BE2C (cell line): ENCODE measurements around the gene PHACTR1.
A peak's percentile ranks its signal among the peaks of the same experiment; 100 is the strongest.

Experiments
- DNase-seq: peaks from one replicate; pipeline ENCODE4 v3.0.0-alpha.2; 2020
- H3K27me3 ChIP-seq: fragments of 250-450 bp; sonication (Bioruptor Pico); 2 replicates; pipeline ENCODE4 v1.5.1; 2020; ENCODE audit warnings: mild to moderate bottlenecking
- H3K36me3 ChIP-seq: fragments of 250-450 bp; sonication (Bioruptor Pico); 2 replicates; pipeline ENCODE4 v1.5.1; 2020; ENCODE audit warnings: mild to moderate bottlenecking
- H3K4me1 ChIP-seq: fragments of 250-450 bp; sonication (Bioruptor Pico); 2 replicates; pipeline ENCODE4 v1.5.1; 2020
- H3K4me3 ChIP-seq: 2 replicates; pipeline ENCODE4 v1.5.1; 2011; ENCODE audit warnings: low read depth, low read length
- H3K9me3 ChIP-seq: fragments of 250-450 bp; sonication (Bioruptor Pico); 2 replicates; pipeline ENCODE4 v1.5.1; 2020
- TF ChIP-seq, protein P1 (sequence below): IDR thresholded peaks from 2 replicates; pipeline ENCODE4 v1.5.1; 2012; ENCODE audit warnings: mild to moderate bottlenecking, low read depth, low read length

The PHACTR1 gene

DNA sequence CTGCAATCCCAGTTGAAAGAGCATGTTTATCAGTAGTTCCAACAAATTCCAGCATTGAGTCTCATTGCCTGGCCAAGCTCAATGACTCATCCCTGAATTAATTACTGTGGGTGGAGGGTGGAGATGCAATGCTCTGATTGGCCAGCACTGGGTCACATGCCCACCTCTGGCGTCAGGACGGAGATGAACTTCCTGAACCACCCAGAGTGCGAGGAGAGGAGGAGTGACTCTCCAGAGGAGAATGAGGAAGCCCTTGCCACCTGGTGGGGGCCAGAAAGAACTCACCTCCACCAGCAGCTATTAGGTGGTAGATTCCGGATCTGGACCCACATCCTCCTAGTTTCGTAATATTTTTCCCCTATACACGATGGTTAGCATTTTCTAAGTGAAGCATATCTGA lies 327.8 kb downstream of the PHACTR1 start:
- Histone ChIP-seq H3K4me3 (no peak overlapping the region), H3K36me3 (no peaks in the 10 kb centered on the region), H3K9me3 (no peaks in the 10 kb centered on the region), H3K27me3 (no peaks in the 10 kb centered on the region), H3K4me1 (no peaks in the 10 kb centered on the region)
- peak; percentile 41 for DNase-seq
- TF ChIP-seq, protein P1, sequence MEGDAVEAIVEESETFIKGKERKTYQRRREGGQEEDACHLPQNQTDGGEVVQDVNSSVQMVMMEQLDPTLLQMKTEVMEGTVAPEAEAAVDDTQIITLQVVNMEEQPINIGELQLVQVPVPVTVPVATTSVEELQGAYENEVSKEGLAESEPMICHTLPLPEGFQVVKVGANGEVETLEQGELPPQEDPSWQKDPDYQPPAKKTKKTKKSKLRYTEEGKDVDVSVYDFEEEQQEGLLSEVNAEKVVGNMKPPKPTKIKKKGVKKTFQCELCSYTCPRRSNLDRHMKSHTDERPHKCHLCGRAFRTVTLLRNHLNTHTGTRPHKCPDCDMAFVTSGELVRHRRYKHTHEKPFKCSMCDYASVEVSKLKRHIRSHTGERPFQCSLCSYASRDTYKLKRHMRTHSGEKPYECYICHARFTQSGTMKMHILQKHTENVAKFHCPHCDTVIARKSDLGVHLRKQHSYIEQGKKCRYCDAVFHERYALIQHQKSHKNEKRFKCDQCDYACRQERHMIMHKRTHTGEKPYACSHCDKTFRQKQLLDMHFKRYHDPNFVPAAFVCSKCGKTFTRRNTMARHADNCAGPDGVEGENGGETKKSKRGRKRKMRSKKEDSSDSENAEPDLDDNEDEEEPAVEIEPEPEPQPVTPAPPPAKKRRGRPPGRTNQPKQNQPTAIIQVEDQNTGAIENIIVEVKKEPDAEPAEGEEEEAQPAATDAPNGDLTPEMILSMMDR = no peak

DNA sequence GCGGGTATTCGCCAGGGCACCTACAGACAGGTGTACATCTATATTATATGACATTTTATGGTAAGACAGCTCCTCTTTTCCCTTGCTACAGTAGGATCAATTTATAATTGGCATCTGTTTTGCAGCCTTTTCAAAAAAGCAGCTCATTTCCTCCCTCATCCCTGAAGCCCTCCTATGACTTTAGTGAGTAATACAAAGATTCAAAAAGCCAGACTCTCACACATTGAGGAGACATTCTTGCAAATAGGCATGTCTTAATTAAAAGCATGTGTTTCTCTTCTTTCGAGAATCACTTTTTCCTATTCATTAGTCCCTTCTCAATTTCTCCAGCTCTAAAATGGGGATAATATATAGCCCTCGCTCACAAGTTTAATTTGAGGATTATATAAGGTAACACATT lies 328.3 kb downstream of the PHACTR1 start:
- H3K9me3 ChIP-seq = no peaks in the 10 kb centered on the region
- no peaks in the 10 kb centered on the region for H3K27me3 ChIP-seq
- no peak overlapping the region for H3K4me3 ChIP-seq
- DNase-seq = no peak
- H3K4me1 ChIP-seq = no peaks in the 10 kb centered on the region
- TF ChIP-seq, protein P1 = no peak
- H3K36me3 ChIP-seq = no peaks in the 10 kb centered on the region

DNA sequence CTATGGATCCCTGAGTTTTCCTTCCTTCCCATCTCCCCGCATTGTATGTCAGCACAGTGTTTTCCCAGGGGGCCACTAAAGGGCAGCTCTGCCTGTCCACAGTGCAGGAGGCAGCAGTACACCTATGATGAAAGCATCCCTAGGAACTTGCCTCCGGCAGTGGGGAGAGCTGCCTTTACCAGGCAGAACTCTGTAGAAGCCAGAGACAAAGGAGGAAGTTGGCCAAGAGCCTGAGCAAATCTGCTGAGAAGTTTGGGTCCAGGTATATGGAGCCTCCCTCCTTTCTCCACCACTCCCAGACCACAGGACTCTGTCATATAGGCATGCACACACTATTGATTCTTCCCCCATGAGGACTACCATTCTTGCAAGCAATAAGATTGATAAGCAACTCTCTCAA lies 329.1 kb downstream of the PHACTR1 start:
- DNase-seq = no peak
- no peaks in the 10 kb centered on the region for H3K9me3 ChIP-seq
- TF ChIP-seq, protein P1 = no peak
- no peaks in the 10 kb centered on the region for H3K27me3 ChIP-seq
- no peaks in the 10 kb centered on the region for H3K4me1 ChIP-seq
- H3K36me3 ChIP-seq = no peaks in the 10 kb centered on the region
- no peak overlapping the region for H3K4me3 ChIP-seq

DNA sequence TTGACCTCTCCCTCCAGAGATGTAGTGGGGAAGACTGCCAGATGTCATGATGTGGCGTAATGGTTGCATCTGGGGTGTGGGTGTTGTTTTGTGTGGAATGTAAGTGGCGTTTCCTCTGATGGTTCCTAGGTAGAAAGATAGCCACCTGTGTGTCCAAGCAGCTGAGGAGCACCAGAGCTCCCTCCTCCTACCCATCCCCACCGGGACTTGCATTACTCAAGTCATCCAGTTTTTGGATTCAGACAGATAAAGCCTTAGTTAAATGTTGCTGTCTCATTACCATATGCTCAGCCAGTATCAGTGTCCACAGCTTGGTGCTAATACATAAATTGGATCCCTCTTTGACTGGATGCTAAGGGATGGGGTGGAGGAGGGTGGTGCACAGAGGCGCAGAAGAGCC lies 329.5 kb downstream of the PHACTR1 start:
- Histone ChIP-seq H3K4me1 (no peaks in the 10 kb centered on the region), H3K4me3 (no peak overlapping the region), H3K27me3 (no peaks in the 10 kb centered on the region), H3K9me3 (no peaks in the 10 kb centered on the region), H3K36me3 (no peaks in the 10 kb centered on the region)
- TF ChIP-seq, protein P1 = no peak
- no peak for DNase-seq

DNA sequence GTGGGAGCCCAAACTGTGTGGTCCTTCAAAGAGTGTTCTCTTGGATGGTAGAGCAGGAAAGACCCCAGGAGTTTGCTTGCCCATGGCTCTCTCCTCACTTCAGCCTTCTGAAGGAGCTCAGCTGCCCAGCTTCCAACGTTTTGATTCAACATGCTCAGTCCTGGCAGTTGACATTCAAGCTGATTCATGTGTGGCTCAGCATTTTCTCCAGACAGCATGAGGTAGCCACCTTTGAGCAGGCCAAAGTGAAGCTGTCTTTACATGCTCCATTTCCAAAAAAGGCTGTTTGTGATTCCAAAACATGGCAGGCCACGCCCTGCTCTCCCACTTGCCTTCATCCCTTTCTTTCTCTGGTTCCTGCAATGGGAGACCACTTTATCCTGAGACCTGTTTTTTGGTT lies 331.5 kb downstream of the PHACTR1 start:
- H3K9me3 ChIP-seq = no peaks in the 10 kb centered on the region
- H3K36me3 ChIP-seq = no peaks in the 10 kb centered on the region
- H3K27me3 ChIP-seq = no peaks in the 10 kb centered on the region
- H3K4me3 ChIP-seq = no peak overlapping the region
- H3K4me1 ChIP-seq = no peaks in the 10 kb centered on the region
- TF ChIP-seq, protein P1 = no peak
- no peak for DNase-seq

DNA sequence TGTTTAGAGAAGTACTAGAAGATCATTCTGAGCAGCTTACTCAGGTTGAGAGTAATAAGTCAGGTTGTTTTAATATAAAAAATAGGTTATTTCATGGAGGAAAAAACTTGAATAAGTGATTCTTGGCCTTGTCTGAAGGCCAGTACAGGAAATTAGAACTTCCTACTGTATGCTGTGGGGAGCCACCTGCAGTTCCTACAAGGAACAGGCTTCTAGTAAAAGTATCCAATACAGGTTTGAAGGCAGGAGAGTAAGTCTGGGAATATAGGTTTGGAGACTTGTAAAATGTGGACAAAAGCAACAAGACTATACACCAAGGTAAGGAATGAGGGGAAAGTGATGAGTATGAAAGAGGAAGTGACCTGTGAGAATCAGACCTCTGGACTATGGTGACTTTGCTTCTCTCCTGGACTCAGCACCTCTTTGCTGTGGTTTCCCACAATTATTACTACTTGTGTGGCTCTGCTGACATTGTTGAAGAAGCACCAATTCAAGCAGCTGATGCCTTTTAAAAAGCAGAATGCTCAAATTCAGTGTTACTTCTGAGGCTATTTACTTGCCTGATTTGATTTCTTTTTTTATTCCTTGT lies 333.2 kb downstream of the PHACTR1 start:
- no peaks in the 10 kb centered on the region for H3K36me3 ChIP-seq
- no peak for DNase-seq
- no peaks in the 10 kb centered on the region for H3K4me1 ChIP-seq
- H3K4me3 ChIP-seq = no peak overlapping the region
- no peaks in the 10 kb centered on the region for H3K9me3 ChIP-seq
- no peaks in the 10 kb centered on the region for H3K27me3 ChIP-seq
- TF ChIP-seq, protein P1 = no peak
